HG03159 (cell line): Measurements from ENCODE around the gene TNIP3.
A peak's percentile ranks its signal among the peaks of the same experiment; 100 is the strongest.

ENCODE experiments used
- ATAC-seq: cut with Tn5 transposase; IDR thresholded peaks from one replicate; pipeline ENCODE4 v1.9.1; 2021; ENCODE audit warnings: mild to moderate bottlenecking, moderate library complexity; ENCODE audit not compliant: unreplicated experiment

Gene TNIP3

GRCh38 chr4:121140716-121141460 lies 23.2 kb downstream of the TNIP3 start:
- ATAC-seq: no peak

DNA sequence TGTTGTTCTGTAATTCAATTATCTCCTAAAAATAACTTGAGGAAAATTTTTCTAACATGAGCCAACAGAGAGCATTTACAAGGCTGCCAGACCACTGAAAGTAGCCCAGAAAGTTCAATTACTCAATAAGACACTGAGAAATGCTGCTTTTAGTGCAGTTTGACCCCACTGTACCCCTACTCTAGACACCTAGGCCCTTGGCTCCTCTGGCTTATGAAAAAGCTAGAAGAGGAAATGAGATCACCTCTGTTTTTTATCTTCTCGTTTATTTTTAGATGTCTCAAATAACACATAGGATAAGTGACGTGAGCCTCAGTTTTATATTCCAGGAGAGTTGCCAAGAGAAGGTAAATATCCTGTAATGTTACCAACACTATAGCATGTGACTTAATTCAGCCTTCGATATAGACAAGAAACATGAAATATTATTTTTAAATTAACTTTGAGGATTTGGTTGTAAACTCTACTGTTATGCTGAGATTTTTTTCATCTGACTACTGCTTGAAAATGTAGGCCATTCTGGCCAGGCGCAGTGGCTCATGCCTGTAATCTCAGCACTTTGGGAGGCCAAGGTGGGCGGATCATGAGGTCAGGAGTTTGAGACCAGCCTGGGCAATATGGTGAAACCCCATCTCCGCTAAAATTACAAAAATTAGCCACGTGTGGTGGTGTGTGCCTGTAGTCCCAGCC lies 24.4 kb downstream of the TNIP3 start:
- peak; percentile 88 for ATAC-seq

GRCh38 chr4:121138039-121138825 lies 25.9 kb downstream of the TNIP3 start:
- no peak for ATAC-seq

GRCh38 chr4:121130326-121130660 lies 33.8 kb downstream of the TNIP3 start:
- no peak for ATAC-seq

- no peak for ATAC-seq
These were observed 34.4 kb downstream of the TNIP3 start for GRCh38 chr4:121129606-121130325.

DNA sequence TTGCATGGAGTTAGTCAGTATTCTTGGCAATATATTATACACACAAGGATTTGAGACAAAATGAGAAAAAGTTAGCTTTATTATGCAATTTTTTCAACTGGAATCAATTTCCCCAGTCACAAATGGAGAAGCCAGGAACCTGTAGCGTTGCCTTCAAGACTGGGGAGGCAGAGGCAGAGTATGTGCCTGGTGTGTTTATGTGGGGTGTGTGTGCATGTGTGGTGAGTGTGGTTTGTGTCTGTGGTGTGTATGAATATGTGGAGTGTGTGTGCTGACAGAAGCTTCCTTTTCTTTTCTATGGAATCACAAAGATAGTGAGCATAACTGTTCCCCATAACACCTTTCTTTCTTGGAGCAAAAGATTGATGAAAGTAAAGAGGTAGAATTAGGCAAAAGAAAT lies 37.0 kb downstream of the TNIP3 start:
- no peak for ATAC-seq

DNA sequence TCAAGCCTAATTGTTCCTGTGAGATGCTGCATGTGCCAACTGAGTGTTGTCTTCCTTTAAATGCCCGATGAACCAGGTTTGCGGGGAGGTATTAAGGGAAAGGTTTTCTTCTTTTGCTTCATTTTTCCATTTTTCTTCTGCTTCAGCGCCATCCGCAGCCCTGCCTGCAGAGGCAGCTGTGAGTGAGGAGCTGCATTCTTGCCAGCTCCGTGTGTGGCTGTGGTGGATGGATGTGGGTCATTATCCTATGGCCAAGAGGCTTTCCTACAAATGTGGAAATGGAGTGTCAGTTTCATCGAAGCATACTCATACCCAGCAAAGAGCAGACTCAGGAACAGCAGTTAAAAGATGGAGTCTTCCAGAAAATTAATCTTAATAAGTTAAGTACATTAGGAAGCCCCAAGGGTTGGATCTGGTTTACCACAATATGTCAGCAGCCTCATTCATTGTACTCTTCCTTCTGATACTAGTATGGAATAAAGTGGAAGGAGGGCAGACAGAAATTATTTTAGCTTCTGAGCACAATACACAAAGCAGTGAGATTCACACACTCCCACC lies 37.6 kb downstream of the TNIP3 start:
- ATAC-seq: no peak

DNA sequence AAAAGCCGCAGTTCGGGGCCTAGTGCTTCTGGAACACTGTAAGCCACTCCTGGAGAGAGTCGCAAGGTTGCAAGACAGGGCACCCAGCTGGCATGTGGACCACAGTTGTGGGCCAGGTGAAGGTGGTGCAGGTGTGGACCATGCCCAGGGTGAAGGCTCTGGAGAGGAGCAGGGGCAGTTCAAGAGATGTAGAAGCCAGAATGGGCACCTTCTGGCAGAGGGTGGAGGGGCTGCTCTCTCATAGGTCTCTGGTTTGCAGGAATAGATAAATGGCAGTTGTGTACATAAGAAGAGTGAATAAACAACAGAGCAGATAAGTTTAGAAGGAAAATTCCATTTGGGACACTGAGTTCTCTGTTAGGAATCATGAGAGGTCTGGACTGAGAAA lies 38.6 kb downstream of the TNIP3 start:
- ATAC-seq: no peak

DNA sequence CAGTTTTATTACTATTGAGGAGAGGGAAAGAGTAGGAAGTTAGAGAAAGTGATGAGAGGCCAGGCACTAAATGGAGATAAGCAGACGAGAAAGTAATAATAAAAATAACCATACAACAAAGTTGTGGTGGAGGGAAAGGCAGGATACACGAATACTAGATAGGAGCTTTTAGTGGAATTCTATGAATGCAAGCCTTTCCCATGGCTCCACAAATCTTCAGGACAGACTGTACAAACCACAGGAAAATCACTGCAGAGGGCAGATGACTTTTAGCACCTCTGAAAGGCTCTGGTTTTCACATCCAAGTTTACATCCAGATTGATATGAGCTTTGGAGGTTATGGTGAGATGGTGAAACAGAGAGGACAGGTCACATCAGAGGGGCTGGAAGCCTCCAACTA lies 41.5 kb downstream of the TNIP3 start:
- no peak for ATAC-seq

GRCh38 chr4:121119715-121120114 lies 44.4 kb downstream of the TNIP3 start:
- ATAC-seq: no peak

DNA sequence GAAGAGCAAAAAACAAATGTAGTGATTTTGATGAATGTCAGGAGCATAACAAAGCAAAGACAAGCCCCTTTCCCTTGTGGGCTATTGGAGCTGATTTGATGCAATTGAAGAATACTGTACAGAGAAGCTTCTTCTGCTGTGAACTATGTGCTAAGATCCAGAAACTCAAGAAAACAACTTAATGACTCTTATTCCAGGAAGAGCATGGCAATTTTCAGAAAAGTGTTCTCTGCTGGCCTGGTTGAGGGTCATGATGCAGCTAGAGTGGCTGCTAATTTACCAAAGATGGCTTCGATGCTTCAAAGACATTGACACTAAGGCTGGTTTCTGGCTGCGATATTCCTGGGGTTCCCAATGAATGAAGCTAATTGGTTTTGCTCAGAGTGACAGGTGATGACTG lies 45.8 kb downstream of the TNIP3 start:
- no peak for ATAC-seq

GRCh38 chr4:121114756-121115155 lies 49.4 kb downstream of the TNIP3 start:
- ATAC-seq: no peak

DNA sequence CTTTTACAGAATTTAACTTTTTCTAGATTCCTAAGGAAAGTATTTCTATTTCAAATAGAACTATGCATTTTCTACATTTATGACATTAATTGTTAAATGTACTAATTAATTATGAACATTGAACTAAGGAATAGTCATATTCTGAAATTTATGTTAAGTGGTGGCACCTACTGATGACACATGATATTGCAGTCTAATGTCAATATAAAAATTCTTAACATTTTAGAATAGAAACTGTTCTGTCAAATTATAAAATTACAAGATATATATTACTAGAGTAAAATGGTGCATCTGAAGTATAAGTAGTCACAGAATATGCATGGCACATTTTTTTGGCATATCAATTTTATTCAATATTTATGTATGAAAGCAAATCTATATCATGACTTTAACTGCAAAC lies 51.6 kb downstream of the TNIP3 start:
- peak; percentile 40 for ATAC-seq

GRCh38 chr4:121108557-121108956 lies 55.6 kb downstream of the TNIP3 start:
- no peak for ATAC-seq

DNA sequence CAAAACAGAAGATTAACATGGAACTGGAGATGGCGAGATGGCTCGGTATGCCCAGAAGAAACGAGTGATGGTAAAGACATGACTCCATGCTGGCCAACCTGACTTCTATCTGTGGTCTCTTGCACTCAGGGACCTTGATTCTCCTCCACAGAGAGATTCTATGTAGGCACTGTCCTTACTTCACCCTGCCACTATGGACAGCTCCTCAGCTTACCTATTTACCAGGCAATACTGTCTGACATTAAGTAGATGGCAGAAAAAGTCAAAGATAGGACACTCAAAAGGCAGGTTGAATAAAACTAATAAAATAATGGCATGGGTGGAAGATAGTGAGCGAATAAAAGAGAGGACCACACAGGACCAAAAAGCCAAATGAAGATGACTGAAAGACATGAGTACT lies 56.6 kb downstream of the TNIP3 start:
- no peak for ATAC-seq

GRCh38 chr4:121100093-121100775 lies 63.9 kb downstream of the TNIP3 start:
- ATAC-seq: no peak

DNA sequence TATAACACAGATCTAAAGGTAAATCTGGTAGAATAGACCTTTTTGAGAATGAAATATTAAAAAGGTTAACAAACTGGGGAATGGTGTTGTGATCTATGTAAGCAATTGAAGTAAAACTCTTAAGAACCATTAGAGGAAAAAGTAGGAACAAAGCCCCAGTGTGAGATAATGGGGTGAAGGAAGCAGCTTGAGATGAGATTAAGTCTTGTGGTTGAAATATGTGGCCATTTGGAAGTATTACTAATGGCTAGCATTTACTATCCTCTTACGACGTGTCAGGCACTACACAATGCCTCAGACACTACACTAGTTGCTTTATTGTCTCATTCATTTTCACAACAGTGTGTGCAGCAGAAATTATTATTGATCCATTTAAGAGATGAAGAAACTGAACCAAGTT lies 65.9 kb downstream of the TNIP3 start:
- ATAC-seq: no peak

GRCh38 chr4:121096629-121097028 lies 67.5 kb downstream of the TNIP3 start:
- no peak for ATAC-seq

- ATAC-seq: no peak
These were observed 67.9 kb downstream of the TNIP3 start for GRCh38 chr4:121096191-121096590.

GRCh38 chr4:121094297-121094966 lies 69.7 kb downstream of the TNIP3 start:
- ATAC-seq: no peak
